HL-60 (cell line): ENCODE data around the gene CHST4.

ENCODE experiments used
- POLR2AphosphoS5 ChIP-seq: IDR thresholded peaks from 2 replicates; pipeline ENCODE4 v1.6.1; 2012; ENCODE audit warnings: low read depth
- TF ChIP-seq, protein P1 (sequence below): IDR thresholded peaks from one replicate; pipeline ENCODE4 v1.5.1; 2011; ENCODE audit warnings: low read length, control low read depth, inconsistent platforms; ENCODE audit not compliant: insufficient read depth
- TF ChIP-seq, protein P2 (sequence below): IDR thresholded peaks from 2 replicates; pipeline ENCODE4 v1.6.1; 2012; ENCODE audit warnings: low read depth; ENCODE audit not compliant: insufficient replicate concordance

DNA sequence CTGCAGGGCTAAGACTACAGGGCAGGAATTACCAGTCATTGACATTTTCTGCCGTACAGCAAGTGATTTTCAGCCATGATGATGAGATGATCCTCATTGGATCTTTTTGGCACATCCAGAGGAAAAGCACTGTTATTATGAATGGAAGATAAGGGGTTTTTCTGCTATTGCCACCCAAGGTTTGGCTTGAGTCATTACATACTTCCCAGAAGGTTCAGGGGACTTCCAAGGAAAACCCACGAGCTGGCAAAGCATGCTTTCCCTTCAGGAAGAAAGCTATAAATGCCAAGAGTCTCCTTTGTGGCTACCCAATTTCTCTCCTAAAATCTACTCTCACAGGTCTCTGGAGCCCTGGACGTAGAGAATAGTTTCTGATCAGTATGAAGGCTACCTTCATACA is 6.1 kb downstream of the CHST4 start:
- TF ChIP-seq, protein P1, sequence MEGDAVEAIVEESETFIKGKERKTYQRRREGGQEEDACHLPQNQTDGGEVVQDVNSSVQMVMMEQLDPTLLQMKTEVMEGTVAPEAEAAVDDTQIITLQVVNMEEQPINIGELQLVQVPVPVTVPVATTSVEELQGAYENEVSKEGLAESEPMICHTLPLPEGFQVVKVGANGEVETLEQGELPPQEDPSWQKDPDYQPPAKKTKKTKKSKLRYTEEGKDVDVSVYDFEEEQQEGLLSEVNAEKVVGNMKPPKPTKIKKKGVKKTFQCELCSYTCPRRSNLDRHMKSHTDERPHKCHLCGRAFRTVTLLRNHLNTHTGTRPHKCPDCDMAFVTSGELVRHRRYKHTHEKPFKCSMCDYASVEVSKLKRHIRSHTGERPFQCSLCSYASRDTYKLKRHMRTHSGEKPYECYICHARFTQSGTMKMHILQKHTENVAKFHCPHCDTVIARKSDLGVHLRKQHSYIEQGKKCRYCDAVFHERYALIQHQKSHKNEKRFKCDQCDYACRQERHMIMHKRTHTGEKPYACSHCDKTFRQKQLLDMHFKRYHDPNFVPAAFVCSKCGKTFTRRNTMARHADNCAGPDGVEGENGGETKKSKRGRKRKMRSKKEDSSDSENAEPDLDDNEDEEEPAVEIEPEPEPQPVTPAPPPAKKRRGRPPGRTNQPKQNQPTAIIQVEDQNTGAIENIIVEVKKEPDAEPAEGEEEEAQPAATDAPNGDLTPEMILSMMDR = no peak
- TF ChIP-seq, protein P2, sequence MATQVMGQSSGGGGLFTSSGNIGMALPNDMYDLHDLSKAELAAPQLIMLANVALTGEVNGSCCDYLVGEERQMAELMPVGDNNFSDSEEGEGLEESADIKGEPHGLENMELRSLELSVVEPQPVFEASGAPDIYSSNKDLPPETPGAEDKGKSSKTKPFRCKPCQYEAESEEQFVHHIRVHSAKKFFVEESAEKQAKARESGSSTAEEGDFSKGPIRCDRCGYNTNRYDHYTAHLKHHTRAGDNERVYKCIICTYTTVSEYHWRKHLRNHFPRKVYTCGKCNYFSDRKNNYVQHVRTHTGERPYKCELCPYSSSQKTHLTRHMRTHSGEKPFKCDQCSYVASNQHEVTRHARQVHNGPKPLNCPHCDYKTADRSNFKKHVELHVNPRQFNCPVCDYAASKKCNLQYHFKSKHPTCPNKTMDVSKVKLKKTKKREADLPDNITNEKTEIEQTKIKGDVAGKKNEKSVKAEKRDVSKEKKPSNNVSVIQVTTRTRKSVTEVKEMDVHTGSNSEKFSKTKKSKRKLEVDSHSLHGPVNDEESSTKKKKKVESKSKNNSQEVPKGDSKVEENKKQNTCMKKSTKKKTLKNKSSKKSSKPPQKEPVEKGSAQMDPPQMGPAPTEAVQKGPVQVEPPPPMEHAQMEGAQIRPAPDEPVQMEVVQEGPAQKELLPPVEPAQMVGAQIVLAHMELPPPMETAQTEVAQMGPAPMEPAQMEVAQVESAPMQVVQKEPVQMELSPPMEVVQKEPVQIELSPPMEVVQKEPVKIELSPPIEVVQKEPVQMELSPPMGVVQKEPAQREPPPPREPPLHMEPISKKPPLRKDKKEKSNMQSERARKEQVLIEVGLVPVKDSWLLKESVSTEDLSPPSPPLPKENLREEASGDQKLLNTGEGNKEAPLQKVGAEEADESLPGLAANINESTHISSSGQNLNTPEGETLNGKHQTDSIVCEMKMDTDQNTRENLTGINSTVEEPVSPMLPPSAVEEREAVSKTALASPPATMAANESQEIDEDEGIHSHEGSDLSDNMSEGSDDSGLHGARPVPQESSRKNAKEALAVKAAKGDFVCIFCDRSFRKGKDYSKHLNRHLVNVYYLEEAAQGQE = no peak
- TF ChIP-seq POLR2AphosphoS5 = no peak
